SU-DHL-6 (cell line): ENCODE results near the gene TMEM139.
A peak's percentile ranks its signal among the peaks of the same experiment; 100 is the strongest.
"Not testable (repeated sequence)": the region's sequence is repeated elsewhere in the genome, so short reads cannot be mapped to it uniquely, and the experiment has no call there.

Experiments used
- H2AFZ ChIP-seq: fragments of 200-600 bp; sonication (generic); 2 replicates; pipeline ENCODE4 v1.6.1; 2014; ENCODE audit warnings: low read depth, mild to moderate bottlenecking, moderate library complexity, mixed read lengths, antibody characterized with exemption, low read length; ENCODE audit not compliant: severe bottlenecking
- H3F3A ChIP-seq: fragments of 200-600 bp; shearing (Covaris generic); 2 replicates; pipeline ENCODE4 v1.6.0; 2016; ENCODE audit warnings: antibody characterized with exemption, mild to moderate bottlenecking; ENCODE audit not compliant: insufficient read depth
- H3K27ac ChIP-seq: fragments of 200-600 bp; sonication (generic); 2 replicates; pipeline ENCODE4 v1.5.1; 2016; ENCODE audit warnings: low read depth, mild to moderate bottlenecking, low read length, moderate library complexity, mixed read lengths
- H3K27me3 ChIP-seq: fragments of 200-600 bp; sonication (generic), shearing (Covaris generic); 2 replicates; pipeline ENCODE4 v1.6.0; 2014; ENCODE audit warnings: mild to moderate bottlenecking, low read length
- H3K36me3 ChIP-seq: fragments of 200-600 bp; sonication (generic); 2 replicates; pipeline ENCODE4 v1.6.1; 2014; ENCODE audit warnings: mild to moderate bottlenecking, low read length, mixed read lengths
- H3K4me2 ChIP-seq: fragments of 300-600, 200-600 bp; shearing (Covaris generic), sonication (generic); 2 replicates; pipeline ENCODE4 v1.6.0; 2014; ENCODE audit warnings: low read length, low read depth, mild to moderate bottlenecking; ENCODE audit not compliant: poor library complexity, severe bottlenecking
- H3K4me3 ChIP-seq: fragments of 200-600 bp; sonication (generic); 2 replicates; pipeline ENCODE4 v1.5.1; 2014; ENCODE audit warnings: antibody characterized with exemption, low read length, mild to moderate bottlenecking, mixed read lengths; ENCODE audit not compliant: insufficient read depth, poor library complexity, severe bottlenecking
- H3K79me2 ChIP-seq: fragments of 200-600 bp; sonication (generic); 2 replicates; pipeline ENCODE4 v1.6.1; 2014; ENCODE audit warnings: mild to moderate bottlenecking, low read length, moderate library complexity; ENCODE audit not compliant: insufficient read depth
- H3K9ac ChIP-seq: fragments of 200-600 bp; sonication (generic); 2 replicates; pipeline ENCODE4 v1.7.0; 2014; ENCODE audit warnings: mild to moderate bottlenecking, low read length
- H3K9me2 ChIP-seq: fragments of 200-600 bp; sonication (generic); replicated peaks from 2 replicates; pipeline ENCODE4 v1.6.1; 2014; ENCODE audit warnings: low read length; ENCODE audit not compliant: insufficient read depth
- H3K9me3 ChIP-seq: fragments of 200-600 bp; sonication (generic); 2 replicates; pipeline ENCODE4 v1.6.1; 2014; ENCODE audit warnings: low read length, mixed read lengths; ENCODE audit not compliant: insufficient read depth
- H4K20me1 ChIP-seq: fragments of 200-600 bp; sonication (generic); 2 replicates; pipeline ENCODE4 v1.6.1; 2014; ENCODE audit warnings: low read depth, mild to moderate bottlenecking, antibody characterized with exemption, low read length, moderate library complexity, mixed read lengths
- EZH2phosphoT487 ChIP-seq: fragments of 200-600 bp; sonication (generic), shearing (Covaris generic); conservative IDR thresholded peaks from 2 replicates; pipeline ENCODE4 v1.6.1; 2018; ENCODE audit warnings: mild to moderate bottlenecking, antibody characterized with exemption, low read length, moderate library complexity, mixed read lengths
- TF ChIP-seq, protein P1 (sequence below): fragments of 200-600 bp; sonication (generic); IDR thresholded peaks from one replicate; pipeline ENCODE4 v1.5.1; 2017; ENCODE audit warnings: antibody characterized with exemption, mild to moderate bottlenecking, low read length, moderate library complexity; ENCODE audit not compliant: insufficient read depth, poor library complexity, severe bottlenecking

The TMEM139 gene

DNA sequence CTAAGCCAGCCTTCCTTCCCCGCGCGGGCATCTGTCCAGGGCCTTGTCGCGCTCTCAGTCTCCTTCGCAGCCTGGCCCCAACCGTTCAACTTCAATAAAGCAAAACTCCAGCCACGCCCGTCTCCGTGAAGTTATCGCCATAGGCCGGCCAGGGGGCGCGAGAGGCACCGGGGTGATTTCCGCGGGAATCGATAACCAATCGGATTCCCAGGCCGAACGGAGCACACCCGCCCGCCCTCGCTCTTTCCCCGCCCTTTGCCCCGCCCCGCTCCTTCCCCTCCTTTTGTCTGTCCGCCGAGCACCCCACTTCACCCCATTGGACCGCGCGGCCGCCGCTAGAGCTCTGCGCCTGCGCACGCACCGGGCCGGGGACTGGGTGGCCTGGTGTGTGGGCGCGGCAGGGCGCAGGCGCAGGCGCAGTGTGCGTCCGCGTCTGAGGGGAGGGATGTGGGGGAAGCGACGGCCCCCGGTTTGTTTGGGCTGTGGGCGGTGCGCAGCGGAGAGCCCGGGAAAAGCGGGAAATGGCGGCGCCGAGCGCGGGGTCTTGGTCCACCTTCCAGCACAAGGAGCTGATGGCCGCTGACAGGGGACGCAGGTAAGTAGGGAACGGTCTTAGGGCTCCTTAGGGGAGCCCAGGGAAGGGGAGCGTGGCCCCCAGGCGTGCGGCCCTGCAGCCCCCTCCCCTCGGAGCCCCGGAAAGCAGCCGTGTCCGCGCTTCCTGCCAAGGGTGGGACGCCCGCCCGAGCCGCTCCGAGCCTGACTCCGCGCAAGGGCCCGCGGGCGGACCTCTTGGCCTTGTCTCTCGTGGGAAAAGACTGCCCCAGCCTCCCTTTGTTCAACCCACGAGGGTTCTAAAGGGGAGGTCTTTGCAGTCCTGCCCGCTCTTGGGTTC, 3.4 kb downstream of the TMEM139 start, which contains the start of gene CASP2:
Gene CASP2 (plus strand): TSS at position 417 of the 892 bp plus-strand sequence. CDS start 105 bp downstream, at position 522.
- no peak for TF ChIP-seq EZH2phosphoT487
- TF ChIP-seq, protein P1, sequence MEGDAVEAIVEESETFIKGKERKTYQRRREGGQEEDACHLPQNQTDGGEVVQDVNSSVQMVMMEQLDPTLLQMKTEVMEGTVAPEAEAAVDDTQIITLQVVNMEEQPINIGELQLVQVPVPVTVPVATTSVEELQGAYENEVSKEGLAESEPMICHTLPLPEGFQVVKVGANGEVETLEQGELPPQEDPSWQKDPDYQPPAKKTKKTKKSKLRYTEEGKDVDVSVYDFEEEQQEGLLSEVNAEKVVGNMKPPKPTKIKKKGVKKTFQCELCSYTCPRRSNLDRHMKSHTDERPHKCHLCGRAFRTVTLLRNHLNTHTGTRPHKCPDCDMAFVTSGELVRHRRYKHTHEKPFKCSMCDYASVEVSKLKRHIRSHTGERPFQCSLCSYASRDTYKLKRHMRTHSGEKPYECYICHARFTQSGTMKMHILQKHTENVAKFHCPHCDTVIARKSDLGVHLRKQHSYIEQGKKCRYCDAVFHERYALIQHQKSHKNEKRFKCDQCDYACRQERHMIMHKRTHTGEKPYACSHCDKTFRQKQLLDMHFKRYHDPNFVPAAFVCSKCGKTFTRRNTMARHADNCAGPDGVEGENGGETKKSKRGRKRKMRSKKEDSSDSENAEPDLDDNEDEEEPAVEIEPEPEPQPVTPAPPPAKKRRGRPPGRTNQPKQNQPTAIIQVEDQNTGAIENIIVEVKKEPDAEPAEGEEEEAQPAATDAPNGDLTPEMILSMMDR = no peak

GRCh38 chr7:143288836-143289235, 4.1 kb downstream of the TMEM139 start:
- Histone ChIP-seq H3K9me2 (no peaks in the 10 kb centered on the region), H3K4me2 (peak overlapping the region; percentile 93), H2AFZ (peak overlapping the region; percentile 63), H3K4me3 (peak overlapping the region; percentile 98), H3K36me3 (0 out of 2 replicates have a peak, but pooled peaks cover 8% of the 10 kb centered on the region), H3K9me3 (no peaks in the 10 kb centered on the region), H3K27ac (peak overlapping the region; percentile 59), H4K20me1 (no peaks in the 10 kb centered on the region), H3K27me3 (no peaks in the 10 kb centered on the region), H3K9ac (peak overlapping the region; percentile 93), H3F3A (no peaks in the 10 kb centered on the region), H3K79me2 (peaks cover 36% of the 10 kb centered on the region)
- TF ChIP-seq, protein P1 = no peak
- no peak for TF ChIP-seq EZH2phosphoT487

More for the DNA sequence above, 3.4 kb downstream of the TMEM139 start, which contains the start of gene CASP2:
- Histone ChIP-seq H3K27ac (peak within 1 kb of the TSS; percentile 59), H3K9me3 (no peaks in the 10 kb centered on the region), H4K20me1 (no peaks in the 10 kb centered on the region), H3K27me3 (no peaks in the 10 kb centered on the region), H2AFZ (peak within 1 kb of the TSS; percentile 95), H3K9ac (peak within 1 kb of the TSS; percentile 93), H3K79me2 (peaks cover 36% of the 10 kb centered on the region), H3K4me3 (peak within 1 kb of the TSS; percentile 98), H3K4me2 (peak within 1 kb of the TSS; percentile 93), H3K9me2 (no peaks in the 10 kb centered on the region), H3K36me3 (0 out of 2 replicates have a peak, but pooled peaks cover 5% of the 10 kb centered on the region), H3F3A (no peaks in the 10 kb centered on the region)

DNA sequence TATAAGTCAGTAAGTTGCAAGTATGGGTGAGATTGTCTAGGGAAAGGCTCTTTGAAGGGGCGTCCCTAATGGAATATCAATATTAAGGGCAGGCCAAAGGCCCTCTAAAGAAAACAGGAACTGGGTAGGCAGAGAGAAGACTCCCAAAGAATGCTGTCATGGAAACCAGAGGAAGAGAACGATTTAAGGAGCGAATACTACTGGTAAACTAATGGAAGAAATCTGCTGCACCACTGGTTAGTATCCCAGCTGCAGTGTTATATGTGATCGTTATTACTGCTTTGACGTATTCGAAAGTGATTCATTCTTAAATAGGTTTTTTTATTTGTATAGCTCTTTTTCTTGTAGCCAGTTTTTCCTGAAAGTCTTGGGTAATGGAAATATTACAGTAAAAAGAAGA, 4.7 kb downstream of the TMEM139 start:
- no peaks in the 10 kb centered on the region for H4K20me1 ChIP-seq
- H3K4me3 ChIP-seq = peak overlapping the region; percentile 98
- H3K36me3 ChIP-seq = peaks cover 14% of the 10 kb centered on the region; the same call in 1 of the 2 replicates
- no peaks in the 10 kb centered on the region for H3K27me3 ChIP-seq
- H3K9ac ChIP-seq = peak overlapping the region; percentile 93
- H3K9me3 ChIP-seq = no peaks in the 10 kb centered on the region
- peaks cover 36% of the 10 kb centered on the region for H3K79me2 ChIP-seq
- no peaks in the 10 kb centered on the region for H3K9me2 ChIP-seq
- peak overlapping the region; percentile 59; the same call in 1 of the 2 replicates for H3K27ac ChIP-seq
- H3F3A ChIP-seq = no peaks in the 10 kb centered on the region
- no peak for TF ChIP-seq EZH2phosphoT487
- TF ChIP-seq, protein P1 = no peak
- peak overlapping the region; percentile 93 for H3K4me2 ChIP-seq
- no peak overlapping the region for H2AFZ ChIP-seq

DNA sequence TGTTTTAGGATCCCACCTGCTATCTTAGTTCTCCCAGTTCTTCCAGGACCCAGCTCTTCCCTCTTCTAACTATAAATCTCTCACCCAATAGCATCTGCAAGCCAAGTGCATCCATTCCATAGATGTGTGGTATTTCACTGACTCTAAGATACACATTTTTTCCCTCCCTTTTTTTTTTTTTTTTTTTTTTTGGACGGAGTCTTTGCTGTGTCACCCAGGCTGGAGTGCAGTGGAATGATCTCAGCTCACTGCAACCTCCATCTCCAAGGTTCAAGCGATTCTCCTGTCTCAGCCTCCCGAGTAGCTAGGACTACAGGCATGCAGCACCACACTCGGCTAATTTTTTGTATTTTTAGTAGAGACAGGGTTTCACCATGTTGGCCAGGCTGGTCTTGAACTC, 5.1 kb downstream of the TMEM139 start:
- H3K9ac ChIP-seq = peak overlapping the region; percentile 93
- peaks cover 18% of the 10 kb centered on the region; the same call in 1 of the 2 replicates for H3K36me3 ChIP-seq
- peaks cover 36% of the 10 kb centered on the region for H3K79me2 ChIP-seq
- peak overlapping the region; percentile 93 for H3K4me2 ChIP-seq
- H3K27me3 ChIP-seq, H4K20me1 ChIP-seq, H2AFZ ChIP-seq, H3K27ac ChIP-seq, H3F3A ChIP-seq, H3K9me3 ChIP-seq, H3K9me2 ChIP-seq: not testable (repeated sequence)
- H3K4me3 ChIP-seq = peak overlapping the region; percentile 98
